GM10248 (cell line): ENCODE data around the gene ANKRD23.

ENCODE experiments used
- CTCF ChIA-PET: fragments of 300-600 bp; sonication (Branson Sonifier 250); formaldehyde crosslinking; extraction: SDS; loops from one replicate; lab custom pipeline; 2021; ENCODE audit warnings: antibody characterized with exemption; lab: Yijun Ruan, JAX
- POLR2A ChIA-PET: fragments of 350-650 bp; sonication (Branson Sonifier 250); formaldehyde crosslinking; extraction: SDS; loops from one replicate; lab custom pipeline; 2020; ENCODE audit warnings: antibody characterized with exemption; lab: Yijun Ruan, JAX
- DNase-seq: peaks from one replicate; pipeline ENCODE4 v3.0.0; 2012; ENCODE audit errors: extremely low spot score
- CTCF ChIP-seq: IDR thresholded peaks from 2 replicates; pipeline ENCODE4 v1.5.1; 2012; ENCODE audit warnings: mild to moderate bottlenecking, low read depth; ENCODE audit errors: extremely low read depth, missing control alignments, control extremely low read depth

ANKRD23 gene

GRCh38 chr2:96877042-96877451 lies 33.2 kb upstream of the ANKRD23 start:
- CTCF ChIA-PET, result interaction anchor here (1.3 to 1.9 kb wide), 4 partner anchors 9 to 74 kb away, joined by 3 to 7 read pairs (median 4); partner anchors contain the start of gene ANKRD39

GRCh38 chr2:96876269-96877041 lies 32.6 kb upstream of the ANKRD23 start:
- POLR2A ChIA-PET, result no interaction called here
- TF ChIP-seq CTCF, result no peak
- CTCF ChIA-PET, result interaction anchor here (1.3 to 4.0 kb wide), 4 partner anchors 8 to 74 kb away, joined by 3 to 22 read pairs (median 6); partner anchors contain the start of gene ANKRD39
- DNase-seq, result no peak

More at GRCh38 chr2:96877042-96877451, 33.2 kb upstream of the ANKRD23 start:
- no peak for DNase-seq
- no peak for TF ChIP-seq CTCF
- POLR2A ChIA-PET, result no interaction called here

GRCh38 chr2:96875498-96876268 lies 31.9 kb upstream of the ANKRD23 start:
- POLR2A ChIA-PET, result no interaction called here
- no peak for TF ChIP-seq CTCF
- DNase-seq, result no peak
- CTCF ChIA-PET, result interaction anchor here (1.1 to 4.0 kb wide), 3 partner anchors 9 to 18 kb away, joined by 3 to 22 read pairs (median 3); partner anchors contain the start of gene ANKRD39

- POLR2A ChIA-PET, result interaction anchor here (1.1 kb wide), 1 partner anchor 113 kb away, joined by 3 read pairs; the partner anchor contains the start of gene CNNM4
- DNase-seq, result peak; percentile 61
- no peak for TF ChIP-seq CTCF
- CTCF ChIA-PET, result interaction anchor here (0.9 to 4.0 kb wide), 9 partner anchors 8 to 238 kb away, joined by 3 to 22 read pairs (median 3); partner anchors contain the start of genes ANKRD39 and CNNM4
Observed at GRCh38 chr2:96874198-96874831, 30.5 kb upstream of the ANKRD23 start.

GRCh38 chr2:96873651-96874096 lies 29.9 kb upstream of the ANKRD23 start:
- ChIA-PET CTCF (interaction anchor here (0.8 to 4.0 kb wide), 9 partner anchors 10 to 380 kb away, joined by 3 to 22 read pairs (median 3); partner anchors contain the start of genes ANKRD39, CNNM3 and CNNM4), POLR2A (interaction anchor here (0.7 to 1.1 kb wide), 2 partner anchors 16 to 113 kb away, joined by 3 read pairs; partner anchors contain the start of genes ANKRD39 and CNNM4)
- TF ChIP-seq CTCF, result no peak
- no peak for DNase-seq
